OCI-LY7 (cell line): ENCODE data around the gene REM1. TPM values are rescaled to one million over a fixed set of nuclear protein-coding genes. Genes with fewer than 3 reads are reported as not detected.

ENCODE experiments used
- BruUV-seq: library from RNA; stranded (reverse); fragments of 400-500 nt; replicated peaks from 2 replicates; lab custom pipeline; 2021; lab: Mats Ljungman, UMichigan
- CTCF ChIA-PET: fragments of 300-600 bp; sonication (Branson Sonifier 250); formaldehyde crosslinking; loops from one replicate; lab custom pipeline; 2022; ENCODE audit warnings: antibody characterized with exemption; ENCODE audit not compliant: unreplicated experiment; lab: Charles Lee
- POLR2A ChIA-PET: fragments of 300-600 bp; sonication (Branson Sonifier 250); formaldehyde crosslinking; loops from one replicate; lab custom pipeline; 2022; ENCODE audit warnings: antibody characterized with exemption; lab: Charles Lee
- DNase-seq: peaks from one replicate; pipeline ENCODE4 v3.0.0-alpha.2; 2015; ENCODE audit warnings: low spot score
- H2AFZ ChIP-seq: fragments of 200-600 bp; sonication (generic), shearing (Covaris generic); 2 replicates; pipeline ENCODE4 v1.6.1; 2014; ENCODE audit warnings: mild to moderate bottlenecking, antibody characterized with exemption, low read length, moderate library complexity
- H3K27ac ChIP-seq: fragments of 200-600 bp; sonication (generic); 2 replicates; pipeline ENCODE4 v1.5.1; 2014; ENCODE audit warnings: mixed run types, low read depth, mild to moderate bottlenecking, moderate library complexity, low read length, inconsistent platforms; ENCODE audit not compliant: poor library complexity, severe bottlenecking
- H3K36me3 ChIP-seq: fragments of 200-600 bp; sonication (generic); 2 replicates; pipeline ENCODE4 v1.6.1; 2014; ENCODE audit warnings: mild to moderate bottlenecking, antibody characterized with exemption, low read length, moderate library complexity, mixed read lengths; ENCODE audit not compliant: insufficient read depth
- H3K4me1 ChIP-seq: fragments of 200-600 bp; sonication (generic); 2 replicates; pipeline ENCODE4 v1.5.1; 2014; ENCODE audit warnings: mild to moderate bottlenecking, low read length; ENCODE audit not compliant: insufficient read depth, poor library complexity, severe bottlenecking
- H3K4me2 ChIP-seq: fragments of 200-600 bp; sonication (generic); 2 replicates; pipeline ENCODE4 v1.6.1; 2014; ENCODE audit warnings: mild to moderate bottlenecking, low read length
- H3K4me3 ChIP-seq: fragments of 200-600 bp; sonication (generic); 2 replicates; pipeline ENCODE4 v1.5.1; 2014; ENCODE audit warnings: mild to moderate bottlenecking, low read depth, low read length; ENCODE audit not compliant: poor library complexity, severe bottlenecking
- H3K79me2 ChIP-seq: fragments of 200-600 bp; sonication (generic); 2 replicates; pipeline ENCODE4 v1.6.1; 2016; ENCODE audit warnings: low read depth, mild to moderate bottlenecking, low read length, moderate library complexity, mixed read lengths; ENCODE audit not compliant: insufficient read depth
- H3K9me2 ChIP-seq: fragments of 200-600 bp; sonication (generic); 2 replicates; pipeline ENCODE4 v1.6.1; 2016; ENCODE audit warnings: mild to moderate bottlenecking, low read length, mixed read lengths; ENCODE audit not compliant: insufficient read depth
- H3K9me3 ChIP-seq: fragments of 200-600 bp; sonication (generic); 2 replicates; pipeline ENCODE4 v1.6.1; 2014; ENCODE audit warnings: mild to moderate bottlenecking, mixed run types, low read length, mixed read lengths
- H4K20me1 ChIP-seq: fragments of 200-600 bp; sonication (generic); 2 replicates; pipeline ENCODE4 v1.6.1; 2014; ENCODE audit warnings: mild to moderate bottlenecking, antibody characterized with exemption, low read length, moderate library complexity, mixed read lengths; ENCODE audit not compliant: insufficient read depth
- CTCF ChIP-seq: fragments of 200-600 bp; sonication (generic); conservative IDR thresholded peaks from 2 replicates; pipeline ENCODE4 v1.5.1; 2014; ENCODE audit warnings: mild to moderate bottlenecking, antibody characterized with exemption, low read length, moderate library complexity, mixed read lengths
- EZH2phosphoT487 ChIP-seq: fragments of 200-600 bp; sonication (generic); IDR thresholded peaks from 2 replicates; pipeline ENCODE4 v1.6.1; 2018; ENCODE audit warnings: low read depth, borderline replicate concordance, mild to moderate bottlenecking, mixed run types, antibody characterized with exemption, low read length, moderate library complexity, mixed read lengths
- intact Hi-C: fragments of 100-400 bp; cut with micrococcal nuclease; formaldehyde crosslinking; loops from one replicate; pipeline ENCODE4 v1.10.0; 2022; ENCODE audit not compliant: unreplicated experiment
- total RNA-seq, 2 experiments: library from RNA; depleted of rRNA in 1 of 2; stranded (reverse); fragments of >200 nt in 1 of 2; shearing (Covaris generic) in 1 of 2; gene quantifications; 2 replicates each; pipeline ENCODE4 v1.2.3, GENCODE V29; 2014 to 2022

Gene REM1
- total RNA-seq, 2 experiments from 2014 or later: not detected

- CTCF ChIA-PET: no interaction called here
These were observed 33.6 kb downstream of the REM1 start for GRCh38 chr20:31508517-31509244.

GRCh38 chr20:31514154-31515071 is 39.3 kb downstream of the REM1 start, which contains the start of gene HM13:
Gene HM13 (plus strand): TSS chr20:31514442. CDS start chr20:31514552, 110 bp downstream.
- BruUV-seq: no TSS peak
- Histone ChIP-seq H3K27ac (peak within 1 kb of the TSS; percentile 12), H3K4me1 (peaks cover 16% of the 10 kb centered on the region), H4K20me1 (no peaks in the 10 kb centered on the region), H3K36me3 (peaks cover 22% of the 10 kb centered on the region; the same call in 1 of the 2 replicates), H3K9me3 (no peaks in the 10 kb centered on the region), H3K4me2 (peak within 1 kb of the TSS; percentile 99), H3K79me2 (peaks cover 47% of the 10 kb centered on the region), H2AFZ (peak within 1 kb of the TSS; percentile 85), H3K9me2 (no peaks in the 10 kb centered on the region), H3K4me3 (peak within 1 kb of the TSS; percentile 89)
- intact Hi-C loops: loop anchor here (1.0 kb wide), 1 partner anchor 99 kb away; no protein-coding TSS in a partner anchor
- CTCF ChIA-PET: interaction anchor here (0.7 kb wide), 1 partner anchor 207 kb away, joined by 23 read pairs; no protein-coding TSS in a partner anchor
- POLR2A ChIA-PET: no interaction called here
- no peak for TF ChIP-seq EZH2phosphoT487
- peak; percentile 87 for TF ChIP-seq CTCF
- peak; percentile 97 for DNase-seq

More at GRCh38 chr20:31508517-31509244, 33.6 kb downstream of the REM1 start:
- Histone ChIP-seq H3K79me2 (no peaks in the 10 kb centered on the region), H3K4me2 (no peak overlapping the region), H3K9me3 (no peaks in the 10 kb centered on the region), H3K27ac (no peak overlapping the region), H2AFZ (no peak overlapping the region), H4K20me1 (no peaks in the 10 kb centered on the region), H3K9me2 (no peaks in the 10 kb centered on the region), H3K4me1 (no peaks in the 10 kb centered on the region), H3K4me3 (no peak overlapping the region), H3K36me3 (no peaks in the 10 kb centered on the region)
- POLR2A ChIA-PET: interaction anchor here (0.8 kb wide), 1 partner anchor 35 kb away, joined by 3 read pairs; no protein-coding TSS in a partner anchor
- TF ChIP-seq EZH2phosphoT487: no peak
- TF ChIP-seq CTCF: no peak
- intact Hi-C loops: no loop called here
- DNase-seq: no peak
- no TSS peak for BruUV-seq
